Measurements from ENCODE around the gene DPT.
A peak's percentile ranks its signal among the peaks of the same experiment; 100 is the strongest.

DPT gene

GRCh38 chr1:168758503-168758902, 29.5 kb upstream of the DPT start:
- no peak for TF ChIP-seq CTCF (IDR thresholded peaks at IDR 0.05; ENCODE audit: low read depth, low read length)
- H3K4me3 ChIP-seq (replicated peaks in 1 of 2; ENCODE audit: low read depth in 2 of 2, low read length in 2 of 2): no peak overlapping the region
- DNase-seq (ENCODE audit: low read depth in 2 of 2): no peak

DNA sequence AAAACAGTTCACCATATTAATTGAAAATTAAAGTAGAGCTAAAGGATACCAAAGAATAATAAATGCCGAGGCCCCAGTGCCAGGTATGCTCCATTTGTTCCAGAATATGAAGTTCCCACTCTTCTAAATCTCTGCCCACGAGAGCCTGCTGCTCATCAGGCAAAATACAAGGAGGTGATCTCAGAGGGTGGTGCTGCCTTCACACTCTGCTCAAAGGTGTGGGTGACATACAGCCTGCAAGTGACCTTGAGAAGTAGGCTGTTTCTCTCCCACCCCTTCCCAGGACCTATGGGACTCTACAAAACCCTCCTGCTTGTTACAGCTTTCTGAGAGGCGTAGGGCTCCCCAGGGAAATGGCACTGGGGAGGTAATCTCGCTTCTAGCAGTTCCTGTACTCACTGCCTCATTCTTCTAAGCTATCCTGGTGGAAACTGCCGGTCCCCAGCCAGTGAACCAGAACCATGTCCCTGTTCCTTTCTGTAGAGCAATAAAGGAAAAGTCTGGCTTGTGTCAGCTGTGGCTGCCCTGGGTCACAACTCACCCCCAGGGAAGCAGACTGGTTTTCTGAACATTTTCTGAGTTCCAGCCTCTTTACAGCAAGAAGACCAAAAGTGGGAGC, 26.9 kb upstream of the DPT start:
- no peak overlapping the region for H3K4me3 ChIP-seq (replicated peaks in 1 of 2; ENCODE audit: low read depth in 2 of 2, low read length in 2 of 2)
- no peak for TF ChIP-seq CTCF (IDR thresholded peaks at IDR 0.05; ENCODE audit: low read depth, low read length)
- no peak for DNase-seq (ENCODE audit: low read depth in 2 of 2)

DNA sequence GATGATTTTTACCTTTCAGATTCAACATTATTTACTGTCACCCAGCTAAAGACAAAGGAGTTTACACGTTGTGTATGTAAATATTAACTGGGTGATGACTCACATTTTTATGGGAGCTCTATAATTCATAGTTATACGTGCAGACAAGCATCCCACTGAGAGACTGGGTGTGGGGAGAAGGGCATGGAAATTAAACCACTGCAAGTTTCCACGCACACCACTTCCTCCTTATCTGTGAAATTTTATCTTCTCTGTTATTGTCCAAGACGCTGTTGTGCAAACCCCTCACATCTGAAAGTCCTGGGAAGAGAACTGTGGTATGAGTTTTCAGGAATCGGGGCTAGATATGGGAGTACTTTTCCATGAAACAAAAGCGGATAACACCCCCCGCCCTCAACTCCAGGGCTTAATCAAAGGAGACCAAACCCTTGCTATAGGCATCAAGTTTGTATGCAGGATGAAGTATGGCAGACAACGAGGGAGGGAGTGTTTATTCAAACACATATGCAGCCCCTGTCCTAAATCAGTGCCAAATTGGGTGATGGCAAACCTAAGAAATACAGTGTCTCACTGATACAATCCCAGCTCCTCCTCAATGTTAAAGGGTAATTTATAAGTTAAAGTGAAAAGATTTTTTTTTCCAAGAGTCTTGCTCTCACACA, 23.3 kb upstream of the DPT start:
- TF ChIP-seq CTCF (IDR thresholded peaks at IDR 0.05; ENCODE audit: low read depth, low read length): no peak
- H3K4me3 ChIP-seq (replicated peaks in 1 of 2; ENCODE audit: low read depth in 2 of 2, low read length in 2 of 2): no peak overlapping the region
- peak in 1 of 2 donors; percentile 58 for DNase-seq (ENCODE audit: low read depth in 2 of 2)

- no peak for DNase-seq (ENCODE audit: low read depth in 2 of 2)
- no peak overlapping the region for H3K4me3 ChIP-seq (replicated peaks in 1 of 2; ENCODE audit: low read depth in 2 of 2, low read length in 2 of 2)
- no peak for TF ChIP-seq CTCF (IDR thresholded peaks at IDR 0.05; ENCODE audit: low read depth, low read length)
Observed at GRCh38 chr1:168751195-168751650, 22.2 kb upstream of the DPT start.

DNA sequence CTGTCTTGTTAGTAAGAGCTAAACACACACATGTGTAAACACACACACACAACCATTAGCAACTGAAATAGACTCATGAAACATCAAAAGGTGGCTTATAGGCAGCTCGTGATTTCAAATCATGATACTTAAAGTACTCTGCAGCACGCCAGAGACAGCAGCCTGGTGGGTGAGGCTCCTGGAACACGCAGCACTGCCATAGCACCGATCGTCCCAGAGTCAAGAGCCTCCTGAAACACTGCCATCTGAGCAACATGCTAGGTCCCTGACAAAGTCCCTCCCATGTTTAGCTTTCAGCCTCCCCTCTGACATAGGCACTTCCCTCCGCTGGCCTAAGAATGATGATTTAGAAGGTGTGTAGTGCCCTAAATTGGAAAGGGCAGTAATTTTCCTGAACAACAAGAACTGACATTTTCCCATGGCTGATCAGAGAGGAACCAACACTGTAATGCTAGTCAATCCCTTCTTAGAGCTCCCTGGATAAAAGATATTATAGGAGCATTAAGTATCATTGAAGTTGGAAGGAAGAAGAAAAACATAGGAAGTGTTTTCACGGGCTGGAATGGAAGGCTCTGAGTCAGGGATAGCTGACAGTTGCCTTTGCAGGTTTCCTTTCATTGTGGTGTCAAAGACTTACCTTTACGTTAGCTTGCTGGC, 14.1 kb upstream of the DPT start:
- no peak overlapping the region for H3K4me3 ChIP-seq (replicated peaks in 1 of 2; ENCODE audit: low read depth in 2 of 2, low read length in 2 of 2)
- DNase-seq (ENCODE audit: low read depth in 2 of 2): no peak
- no peak for TF ChIP-seq CTCF (IDR thresholded peaks at IDR 0.05; ENCODE audit: low read depth, low read length)

- TF ChIP-seq CTCF (IDR thresholded peaks at IDR 0.05; ENCODE audit: low read depth, low read length): no peak
- DNase-seq (ENCODE audit: low read depth in 2 of 2): no peak
- no peak overlapping the region for H3K4me3 ChIP-seq (replicated peaks in 1 of 2; ENCODE audit: low read depth in 2 of 2, low read length in 2 of 2)
Observed at GRCh38 chr1:168742386-168742785, 13.4 kb upstream of the DPT start.

All from cardiac fibroblast (primary cell).